CD4-positive, alpha-beta T cell treated with Interleukin-1 beta for 1 hour (primary cell): Measurements from ENCODE around the gene FAM83D.
"Not testable (repeated sequence)": the region's sequence is repeated elsewhere in the genome, so short reads cannot be mapped to it uniquely, and the experiment has no call there.

Experiments
- DNase-seq, 2 donors: peaks; one replicate each; pipeline ENCODE4 v3.0.0-alpha.2; 2020 to 2022

The FAM83D gene

DNA sequence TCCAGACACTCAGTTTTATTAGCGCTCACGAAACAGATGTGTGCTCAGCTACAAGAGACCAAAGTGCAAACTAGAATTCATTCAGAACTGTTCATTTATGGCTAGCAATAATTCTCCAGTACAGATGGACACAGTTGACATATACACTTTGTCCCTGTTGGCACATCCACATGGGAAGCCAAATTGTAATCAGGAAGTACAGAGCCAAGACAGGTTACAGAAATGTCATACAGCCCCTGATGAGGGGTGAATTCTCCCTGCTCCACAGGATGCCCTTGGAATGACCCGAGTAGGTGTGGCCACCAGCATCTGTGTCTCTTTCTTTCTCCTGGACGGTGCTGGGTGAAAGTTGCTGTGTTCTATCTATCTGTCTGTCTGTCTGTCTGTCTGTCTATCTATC lies 43.5 kb downstream of the FAM83D start:
- DNase-seq: no peak

DNA sequence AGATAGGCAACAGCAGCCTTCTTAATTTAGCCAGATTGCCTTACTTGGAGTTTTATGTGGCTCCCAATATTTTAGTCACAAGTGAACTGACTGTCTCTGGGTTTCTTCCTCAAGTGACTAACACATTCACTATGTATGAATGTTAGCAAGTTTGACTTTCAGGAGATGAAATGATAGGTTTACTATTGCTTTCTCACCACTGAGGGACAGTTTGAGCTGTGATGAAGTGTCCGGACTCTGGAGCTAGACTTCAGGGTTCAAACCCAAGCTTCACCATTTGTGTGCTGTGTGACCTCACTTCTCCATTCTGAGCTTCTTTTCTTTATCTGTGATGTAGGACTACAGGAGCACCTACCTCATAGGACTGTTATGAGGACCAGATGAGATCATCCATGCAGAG lies 44.1 kb downstream of the FAM83D start:
- no peak for DNase-seq

DNA sequence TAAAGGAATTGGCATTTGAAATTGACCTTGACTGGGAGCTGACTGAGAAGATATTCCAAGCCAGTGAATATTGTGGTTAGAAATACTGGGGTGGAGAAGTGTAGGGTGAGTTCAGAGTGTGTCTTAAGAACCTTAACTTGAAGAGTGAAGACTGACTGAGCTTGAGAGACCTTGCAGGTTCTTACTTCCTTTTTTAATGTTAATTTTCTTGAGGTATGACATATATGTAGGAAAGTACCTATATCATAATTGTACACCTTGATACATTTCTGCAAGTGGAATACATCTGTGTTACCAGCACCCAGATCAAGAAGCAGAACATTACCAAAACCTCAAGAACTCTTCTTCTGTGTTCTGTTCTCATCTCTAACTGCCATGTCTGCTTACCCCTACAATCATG lies 46.9 kb downstream of the FAM83D start:
- no peak for DNase-seq

DNA sequence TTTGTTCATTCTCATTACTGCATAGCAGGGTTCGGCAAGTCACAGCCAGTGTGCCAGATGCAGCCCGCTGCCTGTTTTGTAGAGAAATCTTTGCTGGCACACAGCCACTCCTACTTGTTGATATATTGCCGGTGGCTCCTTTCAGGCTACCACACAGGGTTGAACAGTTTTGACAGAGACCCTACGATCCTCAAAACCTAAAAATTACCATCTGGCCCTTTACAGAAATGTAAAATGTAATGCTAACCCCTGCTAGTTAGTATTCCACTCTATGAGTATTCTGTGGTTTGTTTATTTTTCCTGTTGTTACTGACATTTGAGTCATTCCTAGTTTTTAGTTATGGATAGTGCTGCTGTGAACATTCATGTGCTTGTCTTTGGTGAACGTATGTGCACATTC lies 47.4 kb downstream of the FAM83D start:
- DNase-seq: no peak

DNA sequence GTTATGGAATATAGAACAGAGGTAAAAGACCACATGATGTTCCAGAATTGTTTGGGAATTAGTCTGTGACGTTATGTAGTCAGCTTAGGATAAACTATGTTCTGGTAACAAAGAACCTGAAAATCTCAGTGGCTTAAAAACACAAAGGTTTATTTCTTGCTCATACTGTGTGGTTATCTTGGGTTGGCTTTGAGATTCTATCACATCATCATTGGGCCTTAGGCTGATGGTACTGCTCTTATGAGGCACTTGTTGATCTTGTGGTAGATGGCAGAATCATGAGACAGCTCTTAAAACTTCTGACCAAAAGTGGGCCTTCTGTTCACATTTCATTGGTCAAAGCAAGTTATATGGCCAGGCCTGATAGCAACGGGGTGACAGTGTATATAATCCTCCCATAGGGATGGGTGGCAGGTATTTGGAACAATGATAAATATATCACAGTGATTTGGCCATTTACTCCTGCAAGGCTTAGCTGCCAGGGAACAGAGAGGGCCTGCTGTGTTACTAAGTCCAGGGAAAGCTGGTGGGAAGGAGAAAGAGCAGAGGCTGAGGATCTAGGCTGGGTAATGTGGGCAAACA lies 49.4 kb downstream of the FAM83D start:
- DNase-seq: no peak

DNA sequence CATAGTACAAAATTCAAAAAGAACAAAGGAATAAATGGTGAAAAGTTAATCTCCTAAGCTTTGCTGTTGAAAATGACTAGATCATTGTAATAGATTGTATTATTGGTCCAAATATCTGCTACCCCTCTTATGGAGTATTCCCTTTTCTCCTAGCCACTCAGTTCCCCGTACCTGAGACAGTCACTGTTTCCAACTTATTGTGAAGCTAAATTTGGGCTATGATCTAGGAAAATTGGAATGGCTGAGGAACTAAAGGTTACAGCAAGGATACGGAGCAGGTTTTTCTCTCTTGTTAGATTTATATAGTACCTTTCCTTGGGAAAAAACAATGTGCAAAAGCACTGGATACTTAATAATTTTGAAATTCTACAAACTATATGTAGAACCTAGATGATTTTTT lies 53.2 kb downstream of the FAM83D start:
- DNase-seq: no peak

DNA sequence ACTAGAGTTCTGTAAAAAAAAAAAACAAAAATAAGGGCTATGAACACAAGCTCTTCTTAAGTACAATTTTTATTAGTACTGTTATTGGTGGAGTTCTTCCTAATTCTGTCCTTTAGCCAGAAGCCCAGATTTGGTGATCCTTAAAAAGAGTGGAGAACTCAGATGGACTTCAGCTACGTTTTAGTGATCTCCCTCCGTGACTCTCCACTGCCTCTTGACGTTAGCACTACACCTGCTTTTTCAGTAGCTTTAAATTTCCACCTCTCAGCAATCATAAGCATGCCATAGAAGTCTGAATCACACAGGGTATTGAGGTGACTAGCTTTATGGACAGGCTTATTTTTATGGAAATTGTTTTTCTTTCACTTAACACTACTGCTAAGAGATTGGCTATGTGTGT lies 53.6 kb downstream of the FAM83D start:
- no peak for DNase-seq

DNA sequence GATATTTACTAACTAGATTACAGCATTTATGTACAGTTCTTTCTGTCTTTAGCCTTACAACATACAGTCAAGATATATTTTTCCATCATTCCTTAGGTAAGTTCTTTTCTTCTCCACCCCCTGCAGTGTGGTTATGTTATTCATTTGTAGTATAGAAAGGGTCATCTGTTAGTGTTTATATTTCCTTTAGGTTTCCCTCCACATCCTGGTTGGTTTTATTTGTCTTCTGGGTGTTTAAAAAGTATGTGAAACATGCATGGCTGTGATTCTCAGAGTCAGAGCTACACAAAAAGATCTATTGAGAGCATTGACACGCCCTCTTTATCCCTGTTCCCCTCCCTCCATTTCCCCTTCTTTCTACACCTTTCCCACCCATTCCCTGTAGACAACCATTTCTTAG lies 56.1 kb downstream of the FAM83D start:
- DNase-seq: no peak

DNA sequence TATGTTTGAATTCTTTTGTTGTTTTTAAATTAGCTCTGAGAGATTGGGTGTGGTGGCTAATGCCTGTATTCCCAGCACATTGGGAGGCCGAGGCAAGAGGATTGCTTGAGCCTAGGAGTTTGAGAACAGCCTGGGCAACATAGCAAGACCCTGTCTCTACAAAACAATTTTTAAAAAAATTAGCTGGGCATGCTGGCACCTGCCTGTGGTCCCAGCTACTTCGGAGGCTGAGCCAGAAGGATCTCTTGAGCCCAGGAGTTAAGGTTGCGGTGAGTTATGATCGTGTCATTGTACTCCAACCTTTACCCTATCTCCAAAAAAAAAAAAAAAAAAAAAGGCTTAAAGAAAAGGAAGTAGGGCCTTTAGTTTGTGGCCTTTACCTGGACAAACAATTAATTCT lies 58.8 kb downstream of the FAM83D start:
- no peak for DNase-seq

DNA sequence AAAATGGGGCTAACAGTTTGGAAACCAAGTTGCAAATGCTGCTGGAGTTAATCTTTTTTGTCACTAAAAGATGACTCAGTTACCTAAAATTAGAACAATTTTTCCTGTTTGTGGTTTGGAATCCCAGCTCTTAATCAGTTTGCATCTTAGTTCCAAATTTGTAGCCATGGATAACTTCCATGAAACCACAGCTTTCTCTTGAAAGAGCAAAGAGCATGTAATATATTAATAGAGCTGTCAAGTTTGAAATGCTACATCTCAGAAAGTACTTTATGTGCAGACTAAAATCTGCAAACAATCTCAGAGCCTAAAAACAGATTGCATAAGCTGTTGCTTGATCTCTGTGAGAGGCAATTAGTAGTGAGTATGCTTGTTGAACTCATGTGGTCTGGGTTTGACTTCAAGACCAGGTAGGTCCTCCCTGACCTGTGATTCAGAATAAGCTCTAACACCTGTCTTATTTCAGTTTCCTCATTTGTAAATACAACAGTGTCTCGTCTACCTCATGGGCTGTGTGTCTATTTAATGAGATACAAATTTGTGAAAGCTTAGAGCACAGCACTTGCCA lies 59.5 kb downstream of the FAM83D start:
- no peak for DNase-seq

DNA sequence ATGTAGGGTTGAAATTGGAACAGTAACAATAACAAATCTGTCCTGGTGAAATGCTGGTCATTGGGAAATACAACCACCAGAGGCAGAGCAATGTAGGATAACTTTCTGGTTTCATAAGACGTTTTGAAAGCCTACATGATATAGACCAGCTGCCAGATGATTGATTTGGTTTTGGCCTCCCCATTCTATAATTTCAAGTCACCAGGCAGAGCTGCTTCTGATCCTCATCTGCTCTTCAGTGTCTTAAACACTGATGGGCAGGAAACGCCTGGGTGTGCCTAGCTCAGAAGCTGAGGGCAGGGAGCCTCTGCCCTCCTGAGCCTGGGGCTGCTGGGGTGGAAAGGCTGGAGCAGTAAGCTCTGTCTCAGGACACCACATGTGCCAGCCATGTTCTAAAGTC lies 60.4 kb downstream of the FAM83D start:
- DNase-seq: no peak

DNA sequence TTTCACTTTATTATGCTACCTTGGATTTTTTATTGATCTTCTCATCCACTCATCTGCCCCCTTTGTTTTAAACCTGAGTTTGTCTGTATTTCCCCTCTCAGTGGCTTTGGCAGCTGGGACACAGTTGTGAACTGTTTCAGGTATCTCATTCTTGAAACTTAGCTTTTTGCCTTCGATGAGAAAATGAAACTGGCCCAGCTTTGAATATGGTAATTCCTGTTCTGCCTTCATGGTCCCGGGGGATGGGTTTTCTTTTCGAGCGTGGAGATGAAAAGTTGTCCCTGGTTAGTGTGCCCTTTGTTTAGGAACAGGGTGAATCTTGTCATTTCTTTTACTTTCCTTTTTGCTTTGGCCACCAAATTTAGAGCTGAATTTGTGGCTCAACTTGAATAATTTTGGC lies 61.6 kb downstream of the FAM83D start:
- no peak for DNase-seq

DNA sequence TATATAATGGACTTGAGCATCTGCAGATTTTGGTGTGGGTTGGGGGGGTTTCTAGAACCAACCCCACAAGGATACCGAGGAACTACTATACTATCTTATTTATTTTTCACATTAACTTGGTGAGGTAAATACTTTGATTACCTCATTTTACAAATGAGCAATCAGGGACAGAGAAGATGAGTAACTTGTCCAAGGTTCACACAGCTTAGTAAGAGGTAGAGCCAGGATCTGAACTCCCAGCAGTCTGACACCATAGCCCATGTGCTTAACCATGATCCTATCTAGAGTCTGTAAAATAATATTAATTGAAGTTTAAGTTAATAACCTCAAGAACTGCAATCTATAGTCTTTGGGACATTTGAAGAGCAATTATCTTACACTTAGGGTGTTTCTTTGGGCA lies 64.5 kb downstream of the FAM83D start:
- no peak for DNase-seq

DNA sequence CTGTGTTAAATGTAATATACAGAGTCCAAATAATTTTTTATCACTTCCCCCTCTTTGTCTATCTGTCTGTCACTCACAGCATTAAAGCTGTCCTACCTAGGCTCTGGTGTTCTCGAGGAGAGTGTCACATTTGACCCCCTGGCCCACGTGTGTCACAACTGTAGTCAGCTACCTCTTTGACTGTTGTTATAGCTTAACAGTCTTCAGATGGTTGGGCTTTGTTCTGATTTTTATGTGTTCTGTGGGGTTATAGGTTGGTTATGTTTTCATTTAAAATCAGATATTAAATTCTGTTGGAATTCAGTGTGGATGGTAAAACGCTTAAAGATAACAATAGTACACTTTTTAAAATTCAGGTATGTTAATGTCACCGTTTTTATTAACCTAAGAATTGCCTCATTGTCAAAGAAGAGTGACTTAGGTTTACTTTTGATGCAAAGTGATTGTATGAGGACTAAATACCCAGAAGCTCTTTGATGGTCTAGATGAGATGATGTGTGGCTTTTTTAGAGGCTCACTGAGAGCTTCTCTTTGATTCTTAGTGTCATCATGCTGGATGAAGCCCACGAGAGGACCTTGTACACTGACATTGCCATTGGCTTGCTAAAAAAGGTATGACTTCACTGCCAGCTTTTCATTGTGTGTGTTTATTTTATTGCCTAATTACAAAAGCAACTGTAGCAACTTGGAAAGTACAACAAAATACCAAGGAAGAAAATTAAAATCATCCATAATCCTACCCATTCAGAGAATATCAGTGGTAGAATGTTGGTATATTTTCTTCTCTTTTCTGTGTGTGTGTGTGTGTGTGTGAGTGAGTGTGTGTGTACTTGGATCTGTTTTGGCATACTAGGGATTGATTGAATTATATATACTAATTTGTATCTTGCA lies 65.8 kb downstream of the FAM83D start:
- no peak for DNase-seq

DNA sequence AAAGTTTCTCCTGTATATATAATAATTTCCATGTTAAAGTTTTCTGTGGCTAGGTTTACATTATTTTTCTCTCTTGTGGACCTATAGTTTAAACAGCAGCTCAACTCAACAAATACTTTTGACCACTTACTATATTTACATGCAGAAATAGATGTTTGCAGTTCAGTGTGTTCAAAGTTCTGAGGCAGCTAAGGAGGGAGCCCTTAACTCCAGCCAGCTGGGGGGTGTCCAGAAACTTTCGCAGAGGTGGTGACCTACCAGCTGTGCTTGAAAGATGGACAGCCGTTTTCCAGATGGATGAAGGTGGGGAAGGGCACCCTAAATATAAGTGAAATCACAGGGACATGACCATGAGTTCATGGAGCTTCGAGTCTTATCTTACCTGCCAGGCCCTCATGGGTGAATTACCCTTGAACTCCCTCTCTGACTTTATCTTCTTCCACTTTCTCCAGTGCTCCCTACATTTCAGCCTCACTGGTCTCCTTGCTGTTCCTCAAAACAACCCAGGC lies 69.4 kb downstream of the FAM83D start:
- no peak for DNase-seq

DNA sequence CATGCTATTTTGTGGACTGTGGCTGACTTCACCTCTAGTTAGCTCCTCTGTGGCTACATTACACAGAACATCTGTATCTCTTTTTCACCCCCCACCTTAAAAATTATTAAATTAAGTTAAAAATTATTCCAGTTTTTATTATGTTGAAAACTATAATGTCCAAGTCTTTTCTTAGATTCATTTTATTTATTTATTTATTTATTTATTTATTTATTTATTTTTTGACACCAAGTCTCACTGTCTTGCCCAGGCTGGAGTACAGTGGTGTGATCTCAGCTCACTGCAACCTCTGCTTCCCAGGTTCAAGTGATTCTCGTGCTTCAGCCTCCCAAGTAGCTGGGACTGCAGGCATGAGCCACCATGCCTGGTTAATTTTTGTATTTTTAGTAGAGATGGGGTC lies 70.6 kb downstream of the FAM83D start:
- DNase-seq: not testable (repeated sequence)

DNA sequence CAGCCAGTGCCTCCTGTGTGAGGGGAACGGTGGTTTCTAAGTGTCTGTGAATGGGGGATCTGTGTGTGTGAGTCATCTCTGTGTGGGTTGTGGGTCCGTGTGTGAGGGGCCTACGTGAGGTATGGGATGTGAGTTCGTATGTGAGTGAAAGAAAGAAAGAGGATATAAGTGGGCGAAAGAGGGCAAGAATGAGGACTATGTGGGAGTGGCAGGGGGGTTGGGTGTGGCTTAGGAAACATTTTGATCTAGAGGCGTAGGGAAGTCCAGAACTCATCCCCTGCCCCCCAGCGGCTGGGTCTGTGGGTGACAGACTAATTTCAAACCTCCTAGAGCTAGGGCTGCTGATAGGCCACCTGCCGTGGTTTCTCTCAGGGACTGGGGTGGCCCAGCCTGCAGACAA lies 71.4 kb downstream of the FAM83D start:
- peak; percentile 2 to 4 for DNase-seq

DNA sequence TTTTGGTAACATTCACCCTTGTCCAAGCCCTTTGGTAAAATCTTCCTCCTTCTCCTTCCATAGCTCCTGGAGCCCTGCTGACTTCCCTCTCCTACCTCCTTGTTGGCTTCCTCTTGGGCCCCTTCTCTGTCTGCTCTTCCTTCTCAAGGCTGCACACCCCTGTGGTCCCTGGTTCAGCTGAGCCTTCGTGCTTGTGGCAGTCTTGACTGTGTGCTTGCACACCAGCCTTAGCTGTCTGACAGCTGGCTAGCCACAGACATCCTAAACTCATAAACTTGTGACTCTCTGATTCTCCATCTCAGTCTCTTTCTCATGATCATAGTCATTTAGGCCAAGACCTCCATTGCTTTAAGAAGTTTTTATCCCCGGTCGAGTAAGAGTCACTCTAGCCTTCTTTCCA lies 73.0 kb downstream of the FAM83D start:
- no peak for DNase-seq

DNA sequence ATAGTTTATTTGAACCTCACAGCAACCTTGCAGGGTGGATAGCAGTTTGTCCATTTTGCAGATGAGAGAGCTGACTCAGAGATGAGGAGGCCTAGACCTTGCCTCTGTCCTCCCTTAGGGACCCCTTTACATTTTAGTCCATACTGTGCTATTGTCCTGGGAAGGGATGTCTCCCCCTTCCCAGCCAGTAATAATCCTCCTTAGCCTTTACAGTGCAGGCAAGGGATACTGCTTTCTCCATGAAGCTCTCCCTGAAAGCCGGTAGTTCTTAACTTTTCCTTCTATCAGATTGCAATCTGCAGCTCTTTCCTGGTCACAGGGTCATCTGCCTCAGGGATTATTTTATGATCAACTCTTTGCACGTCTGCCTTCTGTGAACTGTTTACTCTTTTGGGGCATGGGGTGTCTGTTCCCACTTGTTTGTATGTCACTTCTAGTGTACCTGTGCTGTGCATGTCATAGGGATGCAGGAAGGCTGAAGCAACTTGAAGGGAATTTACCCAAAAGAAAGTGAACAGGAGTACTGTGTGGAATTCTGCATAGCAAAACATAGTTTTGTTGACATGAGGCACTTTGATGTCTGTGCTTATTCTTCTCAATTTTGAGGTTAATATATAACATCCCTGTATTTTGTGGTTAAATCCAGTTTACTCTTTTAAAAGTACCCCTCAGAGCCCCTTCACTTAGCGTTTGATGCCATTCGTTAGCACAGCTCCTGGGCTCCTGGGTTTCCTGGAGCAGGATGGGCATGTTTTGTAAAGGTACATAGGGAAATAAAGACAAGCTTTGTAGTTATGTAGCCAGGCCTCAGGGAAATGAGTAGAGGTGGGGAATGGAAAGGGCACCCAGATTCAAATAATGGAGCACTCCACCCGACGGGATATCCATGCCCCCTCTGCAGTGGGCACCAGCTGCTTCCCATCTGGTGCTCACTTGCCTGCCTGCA lies 74.0 kb downstream of the FAM83D start:
- no peak for DNase-seq
